Erythroblast (primary cell): ENCODE data around the gene FAM180A.

ENCODE experiments used
- GATA1 ChIP-seq: IDR thresholded peaks from 2 replicates; pipeline ENCODE4 v1.6.1; 2011; ENCODE audit warnings: low read depth, mild to moderate bottlenecking, control low read depth, low read length, moderate library complexity
- POLR2A ChIP-seq: IDR thresholded peaks from 2 replicates; pipeline ENCODE4 v1.6.1; 2011; ENCODE audit warnings: mild to moderate bottlenecking, low read length

DNA sequence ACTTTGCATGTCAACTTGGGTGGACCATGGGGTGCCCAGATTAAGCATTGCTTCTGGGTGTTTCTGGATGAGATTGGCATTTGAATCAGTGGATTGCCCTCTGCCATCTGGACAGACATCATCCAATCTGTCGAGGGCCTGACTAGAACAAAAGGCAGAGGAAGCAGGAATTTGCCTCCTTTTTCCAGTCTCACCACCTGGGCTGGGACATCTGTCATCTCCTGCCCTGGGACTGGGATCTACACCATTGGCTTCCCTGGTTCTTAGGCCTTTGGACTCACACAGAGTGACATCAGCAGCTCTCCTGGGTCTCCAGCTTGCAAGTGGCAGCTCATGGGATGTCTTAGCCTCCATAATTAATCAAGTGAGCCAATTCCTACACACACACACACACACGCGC is 30.9 kb downstream of the FAM180A start:
- no peak for TF ChIP-seq POLR2A
- no peak for TF ChIP-seq GATA1
